ENCODE results near the gene RFNG. TPM values are rescaled to one million over a fixed set of nuclear protein-coding genes. Genes with fewer than 3 reads are reported as not detected.

Gene RFNG
- polyA plus RNA-seq, 3 donors: 39.4 to 51.2 (median 41.1) TPM

- 87 to 93% (median 88%) methylated on average over 17 to 20 of the region's 20 CpGs for WGBS, 3 donors
- no peak overlapping the region for H3K27ac ChIP-seq (ENCODE audit: low read depth, low read length)
These were observed 29.9 kb upstream of the RFNG start for GRCh38 chr17:82081546-82081945.

- H3K27ac ChIP-seq (ENCODE audit: low read depth, low read length): no peak overlapping the region
- WGBS, 3 donors: 94 to 96% (median 94%) methylated on average over 40 to 44 of the region's 44 CpGs
These were observed 29.3 kb upstream of the RFNG start for GRCh38 chr17:82080789-82081464.

- no peak overlapping the region for H3K27ac ChIP-seq (ENCODE audit: low read depth, low read length)
- 90 to 92% (median 91%) methylated on average over 36 of the region's 36 CpGs for WGBS, 3 donors
These were observed 28.6 kb upstream of the RFNG start for GRCh38 chr17:82080048-82080788.

GRCh38 chr17:82079001-82079677 lies 27.5 kb upstream of the RFNG start:
- H3K27ac ChIP-seq (ENCODE audit: low read depth, low read length): no peak overlapping the region
- 92 to 93% (median 92%) methylated on average over 36 to 47 of the region's 47 CpGs for WGBS, 3 donors

DNA sequence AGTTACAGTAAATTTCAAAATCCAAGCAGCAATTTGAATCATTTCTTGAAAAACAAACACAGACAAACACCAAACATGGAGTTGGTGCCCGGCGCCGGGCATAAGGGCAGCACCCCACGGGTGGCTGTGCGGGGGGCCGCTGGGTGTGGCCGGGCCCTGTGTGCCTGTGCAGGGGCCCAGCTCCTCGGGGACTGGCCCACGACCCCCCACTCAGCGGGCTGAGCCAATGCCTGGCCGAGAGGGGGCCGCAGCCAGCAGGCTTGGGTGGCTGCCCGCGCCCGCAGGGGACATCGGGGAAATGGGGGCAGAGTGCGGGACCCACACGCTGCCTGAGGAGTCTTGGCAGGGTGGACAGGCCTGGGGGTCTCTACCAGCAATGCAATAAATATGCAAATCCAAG lies 26.8 kb upstream of the RFNG start:
- WGBS, 3 donors: 81 to 95% (median 87%) methylated on average over 18 of the region's 18 CpGs

DNA sequence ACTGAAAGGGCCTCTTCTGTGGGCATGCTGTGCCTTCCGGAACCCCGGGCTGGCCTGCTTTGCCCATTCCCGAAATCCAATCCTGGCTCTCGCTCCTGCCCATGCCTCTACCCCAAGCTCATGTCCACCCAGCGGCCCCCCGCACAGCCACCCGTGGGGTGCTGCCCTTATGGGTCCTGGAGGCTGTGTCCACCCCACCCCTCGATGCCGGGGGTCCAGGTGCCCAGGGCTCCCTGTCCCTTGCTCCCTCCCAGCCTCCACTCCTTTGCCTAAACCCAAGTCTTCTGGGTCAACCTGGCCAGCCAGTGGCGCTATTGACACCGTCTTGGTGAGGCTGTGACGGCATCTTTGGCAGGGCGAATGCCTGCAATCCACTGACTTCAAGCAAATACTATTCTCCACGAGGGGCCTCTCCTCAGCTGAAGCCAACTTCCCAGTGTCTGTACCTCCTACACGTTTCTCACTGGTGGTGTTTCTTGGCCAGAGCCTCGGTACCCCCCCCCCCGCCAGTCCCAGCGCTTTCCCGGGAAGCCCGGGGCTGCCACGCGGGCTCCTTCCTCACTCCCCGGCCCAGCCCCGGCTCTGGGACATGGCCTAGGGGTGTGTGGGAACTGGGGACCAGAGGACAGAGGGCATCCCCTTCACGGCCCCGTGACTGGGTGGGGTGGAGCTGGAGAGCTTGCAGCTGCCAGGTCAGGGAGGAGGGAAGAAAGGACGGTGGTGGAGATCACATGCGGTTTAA lies 26.2 kb upstream of the RFNG start:
- 54 to 69% (median 62%) methylated on average over 28 of the region's 28 CpGs for WGBS, 3 donors
- no peak overlapping the region for H3K27ac ChIP-seq (ENCODE audit: low read depth, low read length)

More for the DNA sequence above, 26.8 kb upstream of the RFNG start:
- no peak overlapping the region for H3K27ac ChIP-seq (ENCODE audit: low read depth, low read length)

GRCh38 chr17:82076785-82077591 lies 25.4 kb upstream of the RFNG start:
- 63 to 79% (median 72%) methylated on average over 14 to 21 of the region's 21 CpGs for WGBS, 3 donors
- H3K27ac ChIP-seq (ENCODE audit: low read depth, low read length): no peak overlapping the region

DNA sequence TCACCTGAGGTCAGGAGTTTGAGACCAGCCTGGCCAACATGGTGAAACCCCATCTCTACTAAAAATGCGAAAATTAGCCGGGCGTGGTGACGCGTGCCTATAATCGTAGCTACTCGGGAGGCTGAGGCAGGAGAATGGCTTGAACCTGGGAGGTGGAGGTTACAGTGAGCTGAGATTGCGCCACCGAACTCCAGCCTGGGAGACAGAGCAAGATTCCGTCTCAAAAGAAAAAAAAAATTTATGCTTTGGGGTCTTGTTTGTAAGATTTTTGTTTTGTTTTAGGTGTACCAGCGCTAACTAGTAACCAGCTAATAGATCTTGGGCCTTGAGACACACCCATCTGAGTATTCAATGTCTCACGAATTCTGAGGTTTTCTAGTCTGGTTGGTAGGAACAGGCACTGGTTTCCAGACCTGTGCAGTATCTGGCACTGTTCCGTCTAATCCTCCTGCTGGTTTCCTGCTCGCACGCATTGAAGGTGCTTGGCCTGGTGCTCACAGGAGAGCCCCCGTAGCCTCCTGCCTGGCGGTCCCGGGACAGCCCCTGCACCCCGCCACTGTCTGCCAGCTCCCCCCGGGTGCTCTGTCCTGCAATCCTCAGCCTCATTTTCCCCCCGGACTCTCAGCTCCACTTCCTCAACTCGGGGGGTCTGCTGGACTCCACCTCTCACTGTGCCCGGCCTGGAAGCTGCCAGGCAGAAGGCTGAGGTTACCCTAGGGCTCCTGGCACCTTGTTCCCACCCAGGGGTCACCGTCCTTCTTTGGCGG lies 24.6 kb upstream of the RFNG start:
- 78 to 84% (median 82%) methylated on average over 25 of the region's 25 CpGs for WGBS, 3 donors

DNA sequence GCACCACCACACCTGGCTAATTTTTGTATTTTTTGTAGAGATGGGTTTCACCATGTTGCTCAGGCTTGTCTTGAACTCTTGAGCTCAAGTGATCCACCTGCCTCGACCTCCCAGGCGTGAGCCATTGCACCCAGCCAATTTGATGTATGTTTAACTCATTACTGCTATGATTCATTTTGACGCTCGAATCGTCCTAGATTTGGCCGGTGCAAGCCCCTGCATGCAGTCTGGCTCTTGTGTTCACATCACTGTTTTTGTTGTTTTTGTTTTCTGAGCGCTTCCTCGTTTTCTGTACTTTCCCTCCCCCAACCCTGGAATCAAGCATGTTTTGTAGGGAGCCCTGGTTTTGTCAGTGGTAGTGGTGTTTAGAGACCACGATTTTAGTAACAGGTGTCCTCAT lies 21.8 kb upstream of the RFNG start:
- WGBS, 3 donors: 79 to 84% (median 84%) methylated on average over 9 of the region's 9 CpGs

More for the DNA sequence above, 24.6 kb upstream of the RFNG start:
- no peak overlapping the region for H3K27ac ChIP-seq (ENCODE audit: low read depth, low read length)

DNA sequence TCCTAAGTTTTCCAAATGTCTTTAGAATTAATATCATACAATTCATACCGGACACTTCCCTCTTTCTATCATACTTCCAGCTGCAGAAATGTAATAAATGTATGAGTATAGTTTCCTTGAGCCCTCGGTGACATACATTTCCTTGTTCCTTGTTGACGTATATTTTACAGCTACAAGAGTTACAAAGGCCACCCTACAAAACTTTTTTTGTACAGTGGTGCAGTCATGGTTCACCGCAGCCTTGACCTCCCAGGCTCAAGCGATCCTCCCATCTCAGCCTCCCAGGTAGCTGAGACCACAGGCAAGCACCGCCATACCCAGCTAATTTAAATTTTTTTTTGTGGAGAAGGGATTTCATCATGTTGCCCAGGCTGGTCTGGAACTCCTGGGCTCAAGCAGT lies 21.2 kb upstream of the RFNG start:
- H3K27ac ChIP-seq (ENCODE audit: low read depth, low read length): no peak overlapping the region
- 84 to 87% (median 85%) methylated on average over 6 of the region's 6 CpGs for WGBS, 3 donors

More for the DNA sequence above, 21.8 kb upstream of the RFNG start:
- H3K27ac ChIP-seq (ENCODE audit: low read depth, low read length): no peak overlapping the region

GRCh38 chr17:82070611-82071010 lies 19.0 kb upstream of the RFNG start:
- H3K27ac ChIP-seq (ENCODE audit: low read depth, low read length): no peak overlapping the region

DNA sequence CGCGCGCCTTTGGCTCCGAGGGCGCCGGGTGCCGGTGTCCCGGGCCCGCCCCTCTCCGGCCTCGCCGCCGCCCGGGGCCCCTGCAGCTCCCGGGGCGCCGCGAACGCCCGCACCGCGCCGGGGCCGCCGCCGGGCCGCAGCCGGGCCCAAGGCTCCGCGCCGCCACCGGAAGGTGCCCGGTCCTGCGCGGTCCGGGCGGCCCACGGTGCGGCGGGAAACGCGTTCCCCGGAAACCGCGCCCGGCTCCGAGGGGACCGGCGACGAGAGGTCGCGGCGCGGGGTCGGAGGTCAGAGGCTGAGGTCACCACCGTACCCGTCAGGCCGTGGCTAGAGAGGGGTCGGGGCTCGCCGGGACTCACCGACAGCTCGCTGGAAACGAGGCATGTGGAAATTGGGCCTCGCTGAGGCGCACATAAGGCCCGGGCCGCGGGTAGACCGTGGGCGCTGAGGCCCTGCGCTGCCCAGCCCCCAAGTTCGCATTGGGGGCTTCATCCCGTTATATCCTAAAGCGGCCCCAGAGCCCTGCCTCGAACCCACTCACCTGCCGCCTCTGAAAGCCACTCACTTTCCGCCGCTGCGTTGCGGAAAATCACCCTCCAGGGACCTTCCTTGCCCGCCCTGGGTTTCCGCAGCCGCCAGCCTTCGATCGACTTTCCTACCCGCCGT lies 14.2 kb upstream of the RFNG start, which contains the start of gene DUS1L:
Gene DUS1L, minus strand, starts transcription at position 167 of the 666 bp plus-strand sequence. CDS start 745 bp downstream, outside the sequence.
- peak within 1 kb of the TSS; percentile 43 for H3K27ac ChIP-seq (ENCODE audit: low read depth, low read length)
- WGBS, 3 donors: 9 to 15% (median 9%) methylated on average over 63 to 88 of the region's 88 CpGs

- WGBS, 3 donors: 0 to 1% (median 1%) methylated on average over 45 to 47 of the region's 47 CpGs
- no peak overlapping the region for H3K27ac ChIP-seq (ENCODE audit: low read depth, low read length)
These were observed 13.6 kb upstream of the RFNG start for GRCh38 chr17:82065193-82065637.

DNA sequence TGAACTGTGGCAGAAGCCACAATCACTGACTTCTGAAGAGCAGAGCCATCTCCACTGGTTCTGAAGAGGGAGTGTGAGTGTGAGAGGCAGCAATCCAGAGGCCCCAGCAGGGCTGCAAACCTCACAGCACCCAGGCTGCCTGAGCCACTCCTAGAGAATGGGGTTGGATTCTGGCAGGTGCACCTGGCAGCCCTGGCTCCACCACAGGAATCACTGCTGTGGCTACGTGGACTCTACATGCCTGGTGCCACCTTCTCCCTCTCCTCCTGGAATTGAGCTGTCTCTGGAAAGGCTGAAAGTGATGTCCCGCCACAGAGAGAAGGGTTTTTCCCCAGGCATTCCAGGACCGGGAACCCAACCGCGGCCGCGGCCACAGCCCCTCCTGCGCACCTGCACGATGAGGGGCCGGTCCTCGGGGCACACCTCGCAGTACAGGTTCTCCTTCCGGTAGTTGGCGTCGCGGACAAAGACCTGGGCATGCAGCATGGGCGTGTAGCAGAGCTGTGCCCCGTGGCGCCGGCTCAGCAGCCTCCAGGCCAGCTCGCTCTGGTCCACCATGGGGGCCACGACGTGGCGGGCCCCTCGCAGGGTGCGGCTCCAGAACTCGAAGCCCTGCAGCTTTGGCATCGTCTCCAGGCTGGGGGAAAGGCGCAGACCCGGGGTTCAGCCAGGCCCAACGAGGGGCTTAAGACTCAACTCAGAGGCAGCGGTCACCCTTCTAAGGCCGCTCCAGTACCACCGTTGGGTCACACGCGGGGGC lies 13.0 kb upstream of the RFNG start:
- WGBS, 3 donors: 15 to 45% (median 37%) methylated on average over 36 of the region's 36 CpGs
- H3K27ac ChIP-seq (ENCODE audit: low read depth, low read length): no peak overlapping the region

DNA sequence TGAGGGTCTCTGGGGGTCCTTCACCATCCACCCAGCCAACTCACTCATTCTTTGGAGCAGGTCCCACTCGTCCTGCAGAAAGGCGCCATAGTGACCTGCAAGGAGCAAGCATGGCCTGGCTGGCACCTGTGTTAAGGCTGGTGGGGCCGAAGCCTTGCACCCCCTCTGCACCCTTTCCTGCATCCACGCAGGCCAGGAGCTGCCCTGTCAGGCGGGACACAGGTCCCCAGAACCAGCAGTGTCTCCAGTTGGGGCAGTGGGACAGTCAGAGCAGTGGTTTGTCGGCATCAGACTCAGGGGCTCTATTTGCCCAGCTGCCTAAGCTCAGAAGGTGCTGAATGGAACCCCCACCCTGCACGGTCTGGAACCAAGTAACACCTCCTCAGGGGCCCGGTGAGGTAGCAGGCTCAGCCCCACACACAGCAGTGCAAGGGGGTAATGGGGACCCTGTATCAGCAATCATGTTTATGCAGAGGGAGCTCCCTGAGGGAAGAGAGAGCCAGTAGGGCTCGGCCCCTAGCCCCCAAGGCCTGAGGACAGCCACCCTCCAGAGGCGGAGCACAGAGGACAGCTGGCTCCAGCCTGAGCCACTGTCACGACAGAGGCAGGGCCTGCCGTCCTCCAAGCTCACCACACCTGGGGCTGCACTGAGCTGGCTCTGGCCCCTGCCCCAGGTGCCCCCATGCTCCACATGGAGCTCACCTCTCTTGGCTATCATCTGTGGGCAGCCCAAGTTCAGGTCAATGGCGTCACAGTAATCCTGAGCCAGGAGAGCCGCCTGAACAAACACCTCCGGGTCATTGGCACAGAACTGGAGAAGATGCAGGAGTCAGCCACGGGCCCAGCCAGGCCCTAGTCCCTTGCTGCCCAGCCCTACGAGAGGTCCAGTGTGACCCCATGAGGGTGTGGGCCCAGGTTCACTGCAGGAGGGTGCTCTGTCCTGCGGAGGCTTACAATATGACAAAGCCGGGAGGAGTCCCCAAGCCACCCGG lies 12.1 kb upstream of the RFNG start:
- H3K27ac ChIP-seq (ENCODE audit: low read depth, low read length): no peak overlapping the region
- 69 to 83% (median 79%) methylated on average over 19 to 20 of the region's 20 CpGs for WGBS, 3 donors

Measured in adipose tissue (tissue), 3 donors.